HepG2 (cell line): Measurements from ENCODE around the gene ZNF277. TPM values are rescaled to one million over a fixed set of nuclear protein-coding genes. Genes with fewer than 3 reads are reported as not detected.

Source experiments
- AGO1 ChIP-seq: fragments of 200-400 bp; formaldehyde crosslinking; IDR thresholded peaks from 2 replicates; pipeline ENCODE4 v1.6.1; 2017; ENCODE audit warnings: mild to moderate bottlenecking, low read depth, low read length, moderate library complexity; ENCODE audit not compliant: poor library complexity, severe bottlenecking
- ARHGAP35 ChIP-seq: sonication (generic); formaldehyde crosslinking; IDR thresholded peaks from 2 replicates; pipeline ENCODE4 v1.9.0; 2022; ENCODE audit warnings: mild to moderate bottlenecking, inconsistent platforms, moderate library complexity, missing genetic modification reagents, borderline replicate concordance
- EED ChIP-seq: sonication (generic); formaldehyde crosslinking; IDR thresholded peaks from 2 replicates; pipeline ENCODE4 v1.5.0; 2020; ENCODE audit warnings: mild to moderate bottlenecking, missing genetic modification reagents
- ISL2 ChIP-seq: sonication (generic); formaldehyde crosslinking; IDR thresholded peaks from 2 replicates; pipeline ENCODE4 v1.5.0; 2020; ENCODE audit warnings: missing genetic modification reagents
- KDM4B ChIP-seq: sonication (generic); formaldehyde crosslinking; IDR thresholded peaks from 2 replicates; pipeline ENCODE4 v1.4.0; 2020; ENCODE audit warnings: missing genetic modification reagents
- MAF1 ChIP-seq: sonication (generic); formaldehyde crosslinking; IDR thresholded peaks from 2 replicates; pipeline ENCODE4 v1.5.0; 2020; ENCODE audit warnings: missing genetic modification reagents, borderline replicate concordance
- MEIS1 ChIP-seq: sonication (generic); formaldehyde crosslinking; IDR thresholded peaks from 2 replicates; pipeline ENCODE4 v1.9.0; 2021; ENCODE audit warnings: mild to moderate bottlenecking, missing genetic modification reagents, moderate library complexity, borderline replicate concordance
- MTF2 ChIP-seq: sonication (generic); formaldehyde crosslinking; IDR thresholded peaks from 2 replicates; pipeline ENCODE4 v1.5.0; 2020; ENCODE audit warnings: missing genetic modification reagents, borderline replicate concordance
- MYNN ChIP-seq: sonication (generic); formaldehyde crosslinking; IDR thresholded peaks from 2 replicates; pipeline ENCODE4 v1.4.0; 2020; ENCODE audit warnings: mild to moderate bottlenecking, low read depth, missing genetic modification reagents
- POGZ ChIP-seq: sonication (generic); formaldehyde crosslinking; IDR thresholded peaks from 2 replicates; pipeline ENCODE4 v1.4.0; 2020; ENCODE audit warnings: mild to moderate bottlenecking, missing genetic modification reagents
- POLR2A ChIP-seq, 2 experiments: IDR thresholded peaks; 2 replicates each; pipeline ENCODE4 v1.6.1; 2011; ENCODE audit warnings: low read depth in 2 of 2, low read length in 2 of 2, mild to moderate bottlenecking in 1 of 2, moderate library complexity in 1 of 2; ENCODE audit not compliant: insufficient read depth in 1 of 2
- PRMT3 ChIP-seq: sonication (generic); formaldehyde crosslinking; IDR thresholded peaks from 2 replicates; pipeline ENCODE4 v1.8.1; 2022; ENCODE audit warnings: low read depth, mild to moderate bottlenecking, moderate library complexity, missing genetic modification reagents, borderline replicate concordance
- RFXAP ChIP-seq: sonication (generic); formaldehyde crosslinking; IDR thresholded peaks from 2 replicates; pipeline ENCODE4 v1.4.0; 2020; ENCODE audit warnings: missing genetic modification reagents, borderline replicate concordance
- SIN3A ChIP-seq: IDR thresholded peaks from 2 replicates; pipeline ENCODE4 v1.6.1; 2011; ENCODE audit warnings: low read depth, mild to moderate bottlenecking, control low read depth, low read length, borderline replicate concordance
- TEAD3 ChIP-seq: optimal IDR thresholded peaks from 2 replicates; pipeline ENCODE3; 2016; ENCODE audit warnings: borderline replicate concordance
- ZFP90 ChIP-seq: sonication (generic); formaldehyde crosslinking; IDR thresholded peaks from 2 replicates; pipeline ENCODE4 v1.8.0; 2022; ENCODE audit warnings: missing genetic modification reagents, mild to moderate bottlenecking, inconsistent platforms, borderline replicate concordance
- ZNF264 ChIP-seq: sonication (generic); formaldehyde crosslinking; IDR thresholded peaks from 2 replicates; pipeline ENCODE4 v1.4.0; 2020; ENCODE audit warnings: missing genetic modification reagents
- ZNF333 ChIP-seq: sonication (generic); formaldehyde crosslinking; IDR thresholded peaks from 2 replicates; pipeline ENCODE4 v1.4.0; 2020; ENCODE audit warnings: mild to moderate bottlenecking, missing genetic modification reagents, borderline replicate concordance
- ZNF563 ChIP-seq: sonication (generic); formaldehyde crosslinking; IDR thresholded peaks from 2 replicates; pipeline ENCODE4 v1.8.0; 2022; ENCODE audit warnings: mild to moderate bottlenecking, moderate library complexity, missing genetic modification reagents
- ZNF772 ChIP-seq: sonication (generic); formaldehyde crosslinking; IDR thresholded peaks from 2 replicates; pipeline ENCODE4 v1.5.0; 2020; ENCODE audit warnings: mild to moderate bottlenecking, missing genetic modification reagents
- ZNF773 ChIP-seq: sonication (generic); formaldehyde crosslinking; IDR thresholded peaks from 2 replicates; pipeline ENCODE4 v1.4.0; 2020; ENCODE audit warnings: missing genetic modification reagents, borderline replicate concordance
- ZNF790 ChIP-seq: sonication (generic); formaldehyde crosslinking; IDR thresholded peaks from 2 replicates; pipeline ENCODE4 v1.8.0; 2022; ENCODE audit warnings: missing genetic modification reagents, mild to moderate bottlenecking, borderline replicate concordance
- polyA plus RNA-seq, 8 experiments: library from polyadenylated mRNA; depleted of rRNA in 3 of 8; stranded (reverse) in 7 of 8; unstranded in 1 of 8; fragments of >200 nt; fragmentation: Illumina TruSeq in 4 of 8; extraction: Trizol in 4 of 8; gene quantifications; 2 replicates each; pipeline versions ENCODE4 v1.2.1 to v1.2.3, GENCODE V29; 2011 to 2016; ENCODE audit warnings: low read depth in 4 of 8, missing spikeins in 1 of 8, mixed read lengths in 1 of 8; ENCODE audit not compliant: insufficient read depth in 1 of 8
- total RNA-seq, 5 experiments: library from RNA; depleted of rRNA; stranded (reverse); fragments of >200 nt; fragmentation: Illumina TruSeq; extraction: Trizol; gene quantifications; 2 replicates each; pipeline ENCODE4 v1.2.3, GENCODE V29; 2016; ENCODE audit warnings: low read depth in 1 of 5
- TF ChIP-seq, protein P1 (sequence below): sonication (generic); formaldehyde crosslinking; IDR thresholded peaks from 2 replicates; pipeline ENCODE4 v1.4.0; 2020; ENCODE audit warnings: mild to moderate bottlenecking, missing genetic modification reagents
- TF ChIP-seq, protein P2 (sequence below): sonication (generic); formaldehyde crosslinking; IDR thresholded peaks from 2 replicates; pipeline ENCODE4 v1.9.0; 2022; ENCODE audit warnings: missing genetic modification reagents, mild to moderate bottlenecking, borderline replicate concordance
- TF ChIP-seq, protein P3 (sequence below): sonication (generic); formaldehyde crosslinking; conservative IDR thresholded peaks from 2 replicates; pipeline ENCODE4 v1.4.0; 2020; ENCODE audit warnings: mild to moderate bottlenecking, missing genetic modification reagents, moderate library complexity

ZNF277 gene
- total and polyA plus RNA-seq, 2 of the 13 experiments (the other 11 are each of a cell fraction or from before 2014, with no cell fraction given) = 29.1 to 30.1 TPM

DNA sequence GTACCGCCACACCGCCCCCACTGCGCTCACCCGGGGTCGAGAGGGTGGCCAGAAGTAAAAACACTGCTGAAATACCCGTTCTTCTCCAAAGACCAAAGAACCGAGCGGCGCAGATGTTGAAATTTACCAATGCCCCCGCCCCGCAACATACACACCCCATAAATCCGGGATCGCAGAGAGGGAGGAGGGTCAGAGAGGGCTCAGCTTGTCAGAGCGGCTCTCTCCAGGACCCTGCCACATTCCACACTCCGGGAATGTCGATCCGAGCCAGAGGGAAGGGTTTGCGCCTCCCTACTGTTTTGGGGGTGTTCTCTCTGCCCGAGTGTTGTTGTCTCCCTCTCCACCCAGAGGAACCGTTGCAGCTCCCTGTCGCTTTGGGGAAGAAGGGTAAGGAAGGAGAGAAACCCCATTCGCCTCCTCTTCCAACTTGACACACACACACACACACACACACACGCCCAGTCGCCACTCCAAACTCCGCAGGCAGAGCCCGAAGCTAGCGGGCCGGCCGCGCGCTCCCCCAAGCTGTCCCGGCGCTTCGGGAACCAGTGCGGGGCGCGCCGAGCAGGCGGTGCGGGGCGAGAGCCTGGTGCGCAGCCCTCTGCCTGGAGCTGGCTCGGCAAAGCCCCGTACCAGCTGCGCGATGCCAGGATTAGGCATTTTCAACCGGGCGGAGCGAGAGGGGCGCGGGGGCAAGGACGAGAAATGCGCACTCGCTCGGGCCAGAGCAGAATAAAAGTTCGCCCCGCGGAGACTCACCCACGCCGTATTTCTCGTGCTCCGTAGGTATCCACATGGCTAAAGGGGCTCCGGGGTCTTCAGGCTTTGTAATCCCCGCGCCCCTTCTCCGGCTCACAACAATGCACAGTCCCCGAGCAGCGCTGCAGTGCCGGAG lies 905 bp upstream of the ZNF277 start (continued):
- TF ChIP-seq, protein P1, sequence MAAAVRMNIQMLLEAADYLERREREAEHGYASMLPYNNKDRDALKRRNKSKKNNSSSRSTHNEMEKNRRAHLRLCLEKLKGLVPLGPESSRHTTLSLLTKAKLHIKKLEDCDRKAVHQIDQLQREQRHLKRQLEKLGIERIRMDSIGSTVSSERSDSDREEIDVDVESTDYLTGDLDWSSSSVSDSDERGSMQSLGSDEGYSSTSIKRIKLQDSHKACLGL = no peak; the same call in 1 of the 2 replicates
- no peak for TF ChIP-seq MYNN (CRISPR knock-in tag)
- peak; percentile 31; the same call in 1 of the 2 replicates for TF ChIP-seq SIN3A
- no peak for TF ChIP-seq PRMT3 (CRISPR knock-in tag)
- no peak for TF ChIP-seq AGO1
- no peak for TF ChIP-seq ZNF773
- TF ChIP-seq, protein P2, sequence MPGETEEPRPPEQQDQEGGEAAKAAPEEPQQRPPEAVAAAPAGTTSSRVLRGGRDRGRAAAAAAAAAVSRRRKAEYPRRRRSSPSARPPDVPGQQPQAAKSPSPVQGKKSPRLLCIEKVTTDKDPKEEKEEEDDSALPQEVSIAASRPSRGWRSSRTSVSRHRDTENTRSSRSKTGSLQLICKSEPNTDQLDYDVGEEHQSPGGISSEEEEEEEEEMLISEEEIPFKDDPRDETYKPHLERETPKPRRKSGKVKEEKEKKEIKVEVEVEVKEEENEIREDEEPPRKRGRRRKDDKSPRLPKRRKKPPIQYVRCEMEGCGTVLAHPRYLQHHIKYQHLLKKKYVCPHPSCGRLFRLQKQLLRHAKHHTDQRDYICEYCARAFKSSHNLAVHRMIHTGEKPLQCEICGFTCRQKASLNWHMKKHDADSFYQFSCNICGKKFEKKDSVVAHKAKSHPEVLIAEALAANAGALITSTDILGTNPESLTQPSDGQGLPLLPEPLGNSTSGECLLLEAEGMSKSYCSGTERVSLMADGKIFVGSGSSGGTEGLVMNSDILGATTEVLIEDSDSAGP (CRISPR knock-in tag) = no peak
- TF ChIP-seq MEIS1 = no peak
- TF ChIP-seq ZNF772 = no peak
- TF ChIP-seq ZFP90 (CRISPR knock-in tag) = no peak
- TF ChIP-seq, protein P3, sequence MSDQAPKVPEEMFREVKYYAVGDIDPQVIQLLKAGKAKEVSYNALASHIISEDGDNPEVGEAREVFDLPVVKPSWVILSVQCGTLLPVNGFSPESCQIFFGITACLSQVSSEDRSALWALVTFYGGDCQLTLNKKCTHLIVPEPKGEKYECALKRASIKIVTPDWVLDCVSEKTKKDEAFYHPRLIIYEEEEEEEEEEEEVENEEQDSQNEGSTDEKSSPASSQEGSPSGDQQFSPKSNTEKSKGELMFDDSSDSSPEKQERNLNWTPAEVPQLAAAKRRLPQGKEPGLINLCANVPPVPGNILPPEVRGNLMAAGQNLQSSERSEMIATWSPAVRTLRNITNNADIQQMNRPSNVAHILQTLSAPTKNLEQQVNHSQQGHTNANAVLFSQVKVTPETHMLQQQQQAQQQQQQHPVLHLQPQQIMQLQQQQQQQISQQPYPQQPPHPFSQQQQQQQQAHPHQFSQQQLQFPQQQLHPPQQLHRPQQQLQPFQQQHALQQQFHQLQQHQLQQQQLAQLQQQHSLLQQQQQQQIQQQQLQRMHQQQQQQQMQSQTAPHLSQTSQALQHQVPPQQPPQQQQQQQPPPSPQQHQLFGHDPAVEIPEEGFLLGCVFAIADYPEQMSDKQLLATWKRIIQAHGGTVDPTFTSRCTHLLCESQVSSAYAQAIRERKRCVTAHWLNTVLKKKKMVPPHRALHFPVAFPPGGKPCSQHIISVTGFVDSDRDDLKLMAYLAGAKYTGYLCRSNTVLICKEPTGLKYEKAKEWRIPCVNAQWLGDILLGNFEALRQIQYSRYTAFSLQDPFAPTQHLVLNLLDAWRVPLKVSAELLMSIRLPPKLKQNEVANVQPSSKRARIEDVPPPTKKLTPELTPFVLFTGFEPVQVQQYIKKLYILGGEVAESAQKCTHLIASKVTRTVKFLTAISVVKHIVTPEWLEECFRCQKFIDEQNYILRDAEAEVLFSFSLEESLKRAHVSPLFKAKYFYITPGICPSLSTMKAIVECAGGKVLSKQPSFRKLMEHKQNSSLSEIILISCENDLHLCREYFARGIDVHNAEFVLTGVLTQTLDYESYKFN (CRISPR knock-in tag) = no peak
- TF ChIP-seq TEAD3 (CRISPR knock-in tag) = peak; percentile 30
- TF ChIP-seq MTF2 (CRISPR knock-in tag) = no peak
- TF ChIP-seq ZNF563 (CRISPR knock-in tag) = peak; percentile 60
- TF ChIP-seq POGZ (CRISPR knock-in tag) = no peak
- no peak for TF ChIP-seq ZNF264 (CRISPR knock-in tag)
- no peak for TF ChIP-seq MAF1
- peak; percentile 71; the same call in 1 of the 2 replicates for TF ChIP-seq ZNF790 (CRISPR knock-in tag)
- no peak for TF ChIP-seq RFXAP (CRISPR knock-in tag)
- no peak for TF ChIP-seq ZNF333 (CRISPR knock-in tag)
- peak; percentile 31; the same call in 1 of the 2 replicates for TF ChIP-seq EED
- peak in 1 of 2 experiments; percentile 41; a peak in 2 of 4 replicates for TF ChIP-seq POLR2A (IDR thresholded peaks at IDR 0.05; ENCODE audit: insufficient read depth in 1 of 2, low read depth in 2 of 2, low read length in 2 of 2)
- no peak for TF ChIP-seq ISL2 (CRISPR knock-in tag)
- TF ChIP-seq ARHGAP35 (CRISPR knock-in tag) = no peak
- no peak for TF ChIP-seq KDM4B
